Measurements from ENCODE around the gene PKHD1. TPM values are rescaled to one million over a fixed set of nuclear protein-coding genes. Genes with fewer than 3 reads are reported as not detected.

Gene PKHD1
- total and polyA plus RNA-seq, 2 donors (not counting 1 experiment from before 2014, with no cell fraction given): not detected

DNA sequence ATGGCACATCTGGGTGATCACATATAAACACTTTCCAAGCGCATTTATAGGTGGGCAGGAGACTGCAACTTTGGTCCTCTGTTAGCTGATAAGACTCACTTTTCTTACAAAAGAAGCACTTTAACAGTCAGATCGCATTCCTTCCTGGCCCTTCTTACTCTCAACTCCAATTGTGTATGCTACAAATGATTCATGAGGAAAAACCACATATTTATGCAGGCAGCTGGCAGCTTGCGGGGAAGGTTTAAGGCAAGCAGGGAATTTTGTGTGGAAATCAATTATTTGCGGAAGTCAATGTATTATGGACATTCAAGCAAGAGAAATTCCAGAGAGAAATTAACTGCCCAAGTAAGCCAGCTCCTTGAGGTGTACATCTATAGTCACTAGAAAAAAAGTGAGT lies 194.0 kb downstream of the PKHD1 start:
- Mint-ChIP-seq H3K9me3 (ENCODE audit: insufficient read depth) (no peaks in the 10 kb centered on the region), H3K27ac (no peak overlapping the region), H3K4me1 (no peaks in the 10 kb centered on the region), H3K4me3 (no peak overlapping the region), H3K27me3 (peaks cover 3% of the 10 kb centered on the region)
- Histone ChIP-seq H3K27me3 (replicated peaks in 1 of 4; ENCODE audit: control extremely low read depth in 1 of 4, control insufficient read depth in 3 of 4, insufficient read depth in 4 of 4, low read length in 3 of 4) (peaks cover 0 to 3% (median 0%) of the 10 kb centered on the region in 4 experiments), H3K4me1 (ENCODE audit: control insufficient read depth in 2 of 2, insufficient read depth in 2 of 2, low read length in 2 of 2) (no peaks in the 10 kb centered on the region), H3K27ac (ENCODE audit: low read length in 2 of 2) (no peak overlapping the region), H3K4me3 (ENCODE audit: control extremely low read depth in 1 of 5, extremely low read depth in 1 of 5, insufficient read depth in 1 of 5, low read depth in 2 of 5, low read length in 4 of 5) (no peak overlapping the region), H3K9me3 (ENCODE audit: control extremely low read depth in 1 of 3, control insufficient read depth in 2 of 3, insufficient read depth in 1 of 3, low read length in 2 of 3) (no peaks in the 10 kb centered on the region), H3K79me2 (ENCODE audit: control insufficient read depth, insufficient read depth, low read length) (no peaks in the 10 kb centered on the region), H2AFZ (ENCODE audit: insufficient read depth, low read depth, low read length, poor library complexity, severe bottlenecking) (no peak overlapping the region), H3K9ac (ENCODE audit: low read length) (no peak overlapping the region), H4K20me1 (ENCODE audit: control insufficient read depth, insufficient read depth, low read length, poor library complexity, severe bottlenecking) (no peaks in the 10 kb centered on the region), H3K36me3 (replicated peaks in 1 of 2; ENCODE audit: control extremely low read depth in 1 of 2, control insufficient read depth in 1 of 2, extremely low read depth in 1 of 2, insufficient read depth in 2 of 2, low read length in 1 of 2) (no peaks in the 10 kb centered on the region), H3K4me2 (replicated peaks; ENCODE audit: low read depth, low read length, poor library complexity, severe bottlenecking) (no peak overlapping the region)
- ChIA-PET CTCF (no interaction called here), POLR2A (no interaction called here)
- no peak for TF ChIP-seq EZH2 (IDR thresholded peaks at IDR 0.05; ENCODE audit: borderline replicate concordance, insufficient read depth, low read depth, low read length, poor library complexity, severe bottlenecking)
- TF ChIP-seq, protein P1, sequence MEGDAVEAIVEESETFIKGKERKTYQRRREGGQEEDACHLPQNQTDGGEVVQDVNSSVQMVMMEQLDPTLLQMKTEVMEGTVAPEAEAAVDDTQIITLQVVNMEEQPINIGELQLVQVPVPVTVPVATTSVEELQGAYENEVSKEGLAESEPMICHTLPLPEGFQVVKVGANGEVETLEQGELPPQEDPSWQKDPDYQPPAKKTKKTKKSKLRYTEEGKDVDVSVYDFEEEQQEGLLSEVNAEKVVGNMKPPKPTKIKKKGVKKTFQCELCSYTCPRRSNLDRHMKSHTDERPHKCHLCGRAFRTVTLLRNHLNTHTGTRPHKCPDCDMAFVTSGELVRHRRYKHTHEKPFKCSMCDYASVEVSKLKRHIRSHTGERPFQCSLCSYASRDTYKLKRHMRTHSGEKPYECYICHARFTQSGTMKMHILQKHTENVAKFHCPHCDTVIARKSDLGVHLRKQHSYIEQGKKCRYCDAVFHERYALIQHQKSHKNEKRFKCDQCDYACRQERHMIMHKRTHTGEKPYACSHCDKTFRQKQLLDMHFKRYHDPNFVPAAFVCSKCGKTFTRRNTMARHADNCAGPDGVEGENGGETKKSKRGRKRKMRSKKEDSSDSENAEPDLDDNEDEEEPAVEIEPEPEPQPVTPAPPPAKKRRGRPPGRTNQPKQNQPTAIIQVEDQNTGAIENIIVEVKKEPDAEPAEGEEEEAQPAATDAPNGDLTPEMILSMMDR (IDR thresholded peaks at IDR 0.05): no peak
- no peak for ATAC-seq (ENCODE audit: low read depth)
- intact Hi-C loops (cut with micrococcal nuclease): no loop called here
- no peak for DNase-seq
- WGBS (ENCODE audit: insufficient coverage): no CpG with 5 or more reads among the region's 4 CpGs

DNA sequence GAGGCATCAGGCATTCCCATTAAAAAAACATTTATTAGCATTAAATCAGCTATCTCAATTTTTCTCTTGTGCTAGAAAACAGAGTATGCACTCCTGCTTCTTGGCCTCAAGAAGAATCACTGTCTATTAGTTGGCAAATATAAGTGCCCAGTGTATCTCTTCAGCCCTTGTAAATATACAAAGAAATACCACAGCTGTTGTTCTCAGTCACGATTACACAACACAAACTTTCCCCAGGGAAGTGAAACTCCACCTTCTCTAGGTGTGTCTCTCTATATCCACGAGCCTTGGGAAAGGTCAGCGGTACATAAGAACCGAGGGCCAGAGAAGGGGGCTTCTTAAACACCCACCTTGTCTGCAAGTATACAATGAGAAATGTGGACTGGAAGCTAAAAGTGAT lies 194.7 kb downstream of the PKHD1 start:
- Histone ChIP-seq H3K9me3 (ENCODE audit: control extremely low read depth in 1 of 3, control insufficient read depth in 2 of 3, insufficient read depth in 1 of 3, low read length in 2 of 3) (no peaks in the 10 kb centered on the region), H3K36me3 (replicated peaks in 1 of 2; ENCODE audit: control extremely low read depth in 1 of 2, control insufficient read depth in 1 of 2, extremely low read depth in 1 of 2, insufficient read depth in 2 of 2, low read length in 1 of 2) (no peaks in the 10 kb centered on the region), H3K79me2 (ENCODE audit: control insufficient read depth, insufficient read depth, low read length) (no peaks in the 10 kb centered on the region), H3K4me3 (ENCODE audit: control extremely low read depth in 1 of 5, extremely low read depth in 1 of 5, insufficient read depth in 1 of 5, low read depth in 2 of 5, low read length in 4 of 5) (no peak overlapping the region), H3K9ac (ENCODE audit: low read length) (no peak overlapping the region), H3K4me2 (replicated peaks; ENCODE audit: low read depth, low read length, poor library complexity, severe bottlenecking) (no peak overlapping the region), H3K4me1 (ENCODE audit: control insufficient read depth in 2 of 2, insufficient read depth in 2 of 2, low read length in 2 of 2) (no peaks in the 10 kb centered on the region), H2AFZ (ENCODE audit: insufficient read depth, low read depth, low read length, poor library complexity, severe bottlenecking) (no peak overlapping the region), H3K27ac (ENCODE audit: low read length in 2 of 2) (no peak overlapping the region), H4K20me1 (ENCODE audit: control insufficient read depth, insufficient read depth, low read length, poor library complexity, severe bottlenecking) (no peaks in the 10 kb centered on the region), H3K27me3 (replicated peaks in 1 of 4; ENCODE audit: control extremely low read depth in 1 of 4, control insufficient read depth in 3 of 4, insufficient read depth in 4 of 4, low read length in 3 of 4) (peaks cover 0 to 3% (median 0%) of the 10 kb centered on the region in 4 experiments)
- POLR2A ChIA-PET: no interaction called here
- no CpG with 5 or more reads among the region's 4 CpGs for WGBS (ENCODE audit: insufficient coverage)
- no peak for TF ChIP-seq EZH2 (IDR thresholded peaks at IDR 0.05; ENCODE audit: borderline replicate concordance, insufficient read depth, low read depth, low read length, poor library complexity, severe bottlenecking)
- TF ChIP-seq, protein P1 (IDR thresholded peaks at IDR 0.05): no peak
- intact Hi-C loops (cut with micrococcal nuclease): no loop called here
- Mint-ChIP-seq H3K4me1 (no peaks in the 10 kb centered on the region), H3K4me3 (no peak overlapping the region), H3K9me3 (ENCODE audit: insufficient read depth) (no peaks in the 10 kb centered on the region), H3K27ac (no peak overlapping the region), H3K27me3 (peaks cover 3% of the 10 kb centered on the region)
- CTCF ChIA-PET: no interaction called here
- ATAC-seq (ENCODE audit: low read depth) (no peak), DNase-seq (no peak)

Measured in B cell (primary cell).